A549 (cell line): ENCODE measurements around the gene MYOF.

Source experiments
- BHLHE40 ChIP-seq: IDR thresholded peaks from 2 replicates; pipeline ENCODE4 v1.6.1; 2012; ENCODE audit warnings: low read depth, low read length, inconsistent platforms
- CBX2 ChIP-seq: fragments of 200-600 bp; sonication (generic); IDR thresholded peaks from 2 replicates; pipeline ENCODE4 v1.6.1; 2016; ENCODE audit warnings: low read depth, mild to moderate bottlenecking, borderline replicate concordance
- CTCF ChIP-seq: fragments of >200 bp; sonication (Bioruptor Twin); formaldehyde crosslinking; IDR thresholded peaks from 3 replicates; pipeline ENCODE4 v1.5.1; 2016
- POLR2A ChIP-seq: IDR thresholded peaks from 2 replicates; pipeline ENCODE4 v1.6.1; 2012; ENCODE audit warnings: mild to moderate bottlenecking, low read length

GRCh38 chr10:93458821-93459257, 23.3 kb downstream of the MYOF start:
- TF ChIP-seq BHLHE40 (no peak; the same call in 1 of the 2 replicates), CBX2 (no peak), CTCF (no peak), POLR2A (no peak)
